ENCODE measurements around the gene XRCC5.
A peak's percentile ranks its signal among the peaks of the same experiment; 100 is the strongest.

The XRCC5 gene

DNA sequence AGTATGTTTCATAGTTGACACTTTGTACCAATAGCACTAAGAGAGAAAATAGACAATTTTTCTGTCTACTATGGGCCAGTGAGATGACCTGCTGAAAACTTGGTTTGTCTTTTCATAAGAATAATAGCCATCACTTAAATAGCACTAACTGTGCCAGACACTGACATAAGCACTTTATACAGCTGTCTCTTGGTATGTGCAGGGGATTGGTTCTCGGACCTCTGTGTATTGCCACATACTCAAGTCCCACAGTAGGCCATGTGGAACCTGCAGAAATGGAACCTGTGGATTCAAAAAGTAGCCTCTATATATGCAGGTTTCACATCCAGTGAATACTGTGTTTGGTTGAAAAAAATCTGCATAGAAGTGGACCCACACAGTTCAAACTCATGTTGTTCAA lies 126.7 kb downstream of the XRCC5 start:
- no peak for DNase-seq

DNA sequence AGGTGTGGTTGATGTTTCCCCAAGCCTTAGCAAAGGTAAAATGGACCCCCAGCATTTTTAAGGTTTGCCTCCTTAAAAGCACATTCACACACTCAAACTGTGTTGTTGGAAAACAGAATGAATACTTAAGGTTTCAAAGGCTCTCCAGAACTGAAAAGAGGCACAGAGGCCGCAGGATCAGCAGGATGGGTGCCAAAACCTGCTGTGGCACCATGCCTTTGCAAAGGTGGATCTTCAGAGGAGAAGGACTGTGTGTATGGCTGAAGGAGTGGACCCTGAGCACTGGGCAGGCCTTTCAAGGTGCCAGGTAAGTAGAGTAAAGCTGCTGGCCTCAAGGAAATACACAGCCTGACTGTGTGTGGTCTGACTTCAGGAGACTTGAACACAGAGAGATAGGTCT lies 127.3 kb downstream of the XRCC5 start:
- no peak for DNase-seq

DNA sequence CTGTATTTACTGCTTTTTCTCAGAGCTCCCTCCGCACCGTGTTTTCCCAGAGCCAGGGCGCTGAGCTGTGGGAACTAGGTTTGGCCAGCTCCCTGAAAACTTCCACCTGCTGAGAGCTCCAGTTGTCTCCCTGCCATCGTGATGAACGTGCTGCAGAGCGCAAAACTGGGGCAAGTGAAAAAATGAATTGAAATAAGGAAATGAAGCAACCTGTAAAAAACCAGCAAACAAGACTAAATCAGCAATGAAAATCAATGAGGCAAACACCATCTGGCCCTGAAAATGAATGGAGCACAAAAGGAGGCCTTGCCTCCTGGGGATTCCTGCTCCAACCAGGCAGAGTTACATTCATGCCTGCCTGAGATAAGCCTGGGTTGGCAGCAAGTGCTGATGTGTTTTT lies 133.2 kb downstream of the XRCC5 start:
- DNase-seq = peak; percentile 96

DNA sequence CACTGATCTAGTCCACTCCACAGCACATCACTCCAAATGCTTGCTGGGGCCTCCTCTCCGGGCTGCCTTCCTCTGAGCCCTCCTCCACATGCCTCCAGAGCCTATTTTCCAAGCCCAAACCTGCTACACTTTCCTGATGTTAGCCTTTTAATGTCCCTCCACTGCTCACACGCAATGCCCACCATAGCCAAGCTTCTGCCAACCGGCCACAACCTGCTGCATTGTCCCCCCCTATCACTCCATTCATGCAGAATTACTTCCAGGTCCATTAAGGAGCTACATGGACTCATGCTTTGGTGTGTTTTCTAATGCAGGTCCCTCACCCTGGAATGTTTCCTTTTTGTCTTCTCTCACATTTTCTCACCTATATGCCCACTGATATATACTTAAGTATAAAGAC lies 133.9 kb downstream of the XRCC5 start:
- DNase-seq = peak; percentile 18

DNA sequence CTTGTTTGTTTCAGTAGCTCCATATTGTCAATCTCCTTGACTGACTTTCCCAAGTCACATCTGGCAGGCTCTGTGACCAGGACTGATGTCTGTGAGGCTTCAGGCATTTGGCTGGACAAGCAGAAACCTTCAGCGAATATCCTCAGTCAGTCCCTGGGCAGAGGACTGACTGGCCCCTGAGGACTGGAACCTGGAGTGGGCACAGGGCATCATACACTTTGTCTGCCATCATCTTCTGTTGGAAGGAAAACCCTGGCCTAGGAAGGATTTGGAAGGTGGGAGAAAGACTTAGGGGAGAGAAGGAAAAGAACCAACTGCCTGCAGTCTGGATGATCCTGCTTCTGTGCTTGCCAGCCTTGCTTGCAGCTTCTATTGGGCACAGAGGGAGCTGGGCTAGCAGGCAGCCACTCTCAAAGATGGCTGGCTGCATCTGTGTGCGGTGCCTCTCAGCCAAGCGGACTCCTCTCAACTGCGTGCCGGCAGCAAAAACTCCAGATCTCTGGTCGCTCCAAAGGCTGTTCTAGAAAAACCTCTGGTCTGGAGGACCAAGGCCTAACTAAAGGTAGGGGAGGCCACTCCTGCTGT lies 136.3 kb downstream of the XRCC5 start:
- DNase-seq = no peak

DNA sequence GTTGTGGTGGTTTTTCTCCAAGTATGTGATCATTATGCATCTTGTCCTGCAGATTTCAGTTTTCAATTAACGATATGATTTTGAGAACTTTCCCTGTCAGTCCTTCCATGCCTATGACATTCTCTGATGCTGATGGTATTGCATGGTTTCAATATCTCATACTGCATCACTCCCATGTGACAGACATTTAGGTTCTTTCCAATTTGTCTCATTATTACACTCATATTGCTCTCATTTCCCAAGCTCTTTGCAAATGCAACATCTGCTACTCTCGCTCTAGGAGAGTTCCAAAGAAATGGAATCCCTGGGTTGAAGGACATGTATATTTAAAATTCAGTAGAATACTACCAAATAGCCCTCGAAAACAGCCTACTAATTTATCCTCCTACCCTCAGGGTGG lies 137.6 kb downstream of the XRCC5 start:
- DNase-seq = peak; percentile 40

Data from NCI-H1694 (cell line).